RKO (cell line): Measurements from ENCODE around the gene DENND2A.
"Not testable (repeated sequence)": the region's sequence is repeated elsewhere in the genome, so short reads cannot be mapped to it uniquely, and the experiment has no call there.

Experiments used
- DNase-seq: peaks from one replicate; pipeline ENCODE4 v3.0.0-alpha.2; 2016; ENCODE audit warnings: low spot score

DENND2A gene, protein sequence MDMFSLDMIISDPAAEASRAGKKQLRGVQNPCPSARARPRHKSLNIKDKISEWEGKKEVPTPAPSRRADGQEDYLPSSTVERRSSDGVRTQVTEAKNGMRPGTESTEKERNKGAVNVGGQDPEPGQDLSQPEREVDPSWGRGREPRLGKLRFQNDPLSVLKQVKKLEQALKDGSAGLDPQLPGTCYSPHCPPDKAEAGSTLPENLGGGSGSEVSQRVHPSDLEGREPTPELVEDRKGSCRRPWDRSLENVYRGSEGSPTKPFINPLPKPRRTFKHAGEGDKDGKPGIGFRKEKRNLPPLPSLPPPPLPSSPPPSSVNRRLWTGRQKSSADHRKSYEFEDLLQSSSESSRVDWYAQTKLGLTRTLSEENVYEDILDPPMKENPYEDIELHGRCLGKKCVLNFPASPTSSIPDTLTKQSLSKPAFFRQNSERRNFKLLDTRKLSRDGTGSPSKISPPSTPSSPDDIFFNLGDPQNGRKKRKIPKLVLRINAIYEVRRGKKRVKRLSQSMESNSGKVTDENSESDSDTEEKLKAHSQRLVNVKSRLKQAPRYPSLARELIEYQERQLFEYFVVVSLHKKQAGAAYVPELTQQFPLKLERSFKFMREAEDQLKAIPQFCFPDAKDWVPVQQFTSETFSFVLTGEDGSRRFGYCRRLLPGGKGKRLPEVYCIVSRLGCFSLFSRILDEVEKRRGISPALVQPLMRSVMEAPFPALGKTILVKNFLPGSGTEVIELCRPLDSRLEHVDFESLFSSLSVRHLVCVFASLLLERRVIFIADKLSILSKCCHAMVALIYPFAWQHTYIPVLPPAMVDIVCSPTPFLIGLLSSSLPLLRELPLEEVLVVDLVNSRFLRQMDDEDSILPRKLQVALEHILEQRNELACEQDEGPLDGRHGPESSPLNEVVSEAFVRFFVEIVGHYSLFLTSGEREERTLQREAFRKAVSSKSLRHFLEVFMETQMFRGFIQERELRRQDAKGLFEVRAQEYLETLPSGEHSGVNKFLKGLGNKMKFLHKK

GRCh38 chr7:140640727-140641523 lies at the start of gene DENND2A:
DENND2A (minus strand) TSS chr7:140640813; CDS start chr7:140602397, 38,416 bp downstream.
- DNase-seq: no peak

DNA sequence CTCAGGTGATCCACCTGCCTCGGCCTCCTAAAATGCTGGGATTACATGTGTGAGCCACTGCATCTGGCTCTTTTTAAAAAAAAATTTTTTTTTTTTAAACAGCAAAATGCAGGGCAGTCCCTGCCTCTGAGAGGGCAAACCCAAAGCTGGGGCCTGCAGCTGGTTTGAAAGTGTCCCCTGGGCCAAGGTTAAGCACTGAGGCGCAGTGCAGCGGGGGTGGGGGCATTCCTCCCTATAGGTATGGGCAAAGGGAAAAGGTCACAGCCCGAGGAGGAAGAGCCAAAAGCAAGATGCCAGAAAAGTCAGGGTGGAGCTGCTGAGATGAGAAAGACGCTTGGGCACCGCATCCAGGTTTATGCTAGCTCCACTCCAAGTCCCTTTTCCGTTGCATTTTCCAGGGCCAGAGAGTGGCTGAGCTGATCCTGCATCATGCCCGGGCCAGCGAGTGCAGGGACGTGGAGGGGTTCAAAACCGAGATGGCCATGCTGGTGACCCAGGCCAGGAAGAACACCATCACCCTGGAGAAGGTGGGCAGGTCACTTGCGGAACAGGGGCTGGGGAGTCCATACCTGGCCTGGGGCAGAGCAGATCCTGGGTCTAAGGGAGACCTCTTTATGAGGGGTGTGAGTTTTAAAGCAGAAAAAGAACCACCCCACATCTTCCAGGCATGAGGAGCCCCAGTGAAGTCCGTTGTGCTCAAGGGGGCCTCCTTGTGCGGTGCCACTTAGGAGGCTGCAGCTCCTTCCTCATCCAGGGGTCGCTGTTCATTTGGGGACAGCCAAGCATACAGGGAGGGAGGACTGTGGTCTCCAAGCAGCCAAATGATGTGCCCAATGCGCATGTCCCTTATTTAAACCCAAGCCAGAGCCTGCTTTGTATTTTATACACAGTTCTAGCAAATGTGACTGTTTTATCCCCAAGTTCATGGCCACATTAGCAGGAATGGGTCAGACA lies 48.9 kb upstream of the DENND2A start:
- DNase-seq: no peak

GRCh38 chr7:140688341-140688740 lies 47.7 kb upstream of the DENND2A start:
- DNase-seq: no peak

- DNase-seq: no peak
Observed at GRCh38 chr7:140686921-140687320, 46.3 kb upstream of the DENND2A start.

DNA sequence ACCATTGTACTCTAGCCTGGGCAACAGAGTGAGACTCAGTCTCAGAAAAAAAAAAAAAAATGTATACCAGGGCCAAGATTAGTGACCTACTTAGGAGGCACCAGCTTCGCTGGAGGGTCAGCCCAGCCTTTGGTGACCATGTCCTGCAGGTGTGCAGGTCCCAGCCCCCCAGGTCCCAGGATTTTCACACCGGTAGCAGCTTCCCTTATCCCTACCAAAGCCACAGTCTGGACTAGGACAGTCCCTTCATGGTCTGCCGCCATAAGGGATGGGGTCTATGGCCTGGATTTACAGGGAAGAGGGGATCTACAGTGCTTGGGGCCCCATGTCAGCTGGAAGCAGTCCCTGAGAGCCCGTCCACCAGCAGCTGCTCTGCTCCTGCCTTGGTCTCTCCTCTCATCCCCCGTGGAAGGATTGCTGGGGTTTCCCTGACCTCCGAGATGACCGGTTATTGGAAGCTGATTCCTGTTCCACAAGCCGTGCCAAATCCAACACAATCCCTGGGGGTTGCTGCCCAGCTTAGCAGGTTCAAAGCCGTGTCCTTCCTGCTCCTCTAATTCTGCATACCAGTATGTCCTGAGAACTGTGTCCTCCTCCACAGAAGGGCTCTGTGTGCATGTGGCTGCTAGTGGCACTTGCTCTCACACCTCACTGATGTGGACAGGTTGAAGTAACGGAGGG lies 44.9 kb upstream of the DENND2A start:
- no peak for DNase-seq

DNA sequence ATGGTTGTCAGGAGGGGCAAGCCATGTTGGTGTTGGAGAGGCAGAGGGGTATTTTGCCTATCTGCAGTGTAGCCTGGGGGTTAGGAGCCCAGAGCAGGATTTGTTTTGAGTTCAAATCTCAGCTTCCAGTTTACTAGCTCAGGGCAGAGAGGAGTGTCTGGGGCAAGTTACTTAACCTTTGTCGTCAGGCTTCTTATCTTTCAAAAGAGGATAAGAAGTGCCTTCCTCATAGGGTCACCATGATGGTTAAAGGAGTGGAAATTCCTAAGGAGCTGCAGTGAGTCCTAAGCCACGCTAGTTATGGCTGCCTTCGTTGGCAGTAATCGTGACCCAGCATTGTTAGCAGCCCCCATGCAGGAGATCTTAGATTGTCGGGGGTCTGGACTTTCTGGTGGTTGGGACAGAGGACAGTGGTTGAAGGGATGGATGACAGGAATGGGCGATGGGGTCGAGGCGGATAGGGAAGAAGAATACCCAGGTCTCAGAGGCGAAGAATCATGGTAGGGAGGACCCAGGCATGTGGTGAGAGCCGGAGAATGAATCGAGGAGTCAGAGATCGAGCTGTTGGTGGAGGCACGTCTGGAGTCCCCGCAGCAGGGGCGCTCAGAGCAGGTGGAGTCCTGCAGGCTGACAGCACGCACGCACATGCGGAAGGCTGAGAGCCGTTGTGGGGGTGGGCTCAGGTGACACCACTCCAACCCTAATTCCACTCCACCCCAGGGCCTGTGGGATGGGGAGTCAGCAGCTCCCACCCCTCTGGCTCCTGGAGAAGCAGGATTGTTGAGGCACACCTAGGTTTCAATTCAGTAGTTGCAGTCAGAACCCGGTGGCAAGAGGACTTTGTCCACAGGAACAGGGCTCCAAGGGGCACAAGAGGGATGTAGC lies 43.7 kb upstream of the DENND2A start:
- no peak for DNase-seq

DNA sequence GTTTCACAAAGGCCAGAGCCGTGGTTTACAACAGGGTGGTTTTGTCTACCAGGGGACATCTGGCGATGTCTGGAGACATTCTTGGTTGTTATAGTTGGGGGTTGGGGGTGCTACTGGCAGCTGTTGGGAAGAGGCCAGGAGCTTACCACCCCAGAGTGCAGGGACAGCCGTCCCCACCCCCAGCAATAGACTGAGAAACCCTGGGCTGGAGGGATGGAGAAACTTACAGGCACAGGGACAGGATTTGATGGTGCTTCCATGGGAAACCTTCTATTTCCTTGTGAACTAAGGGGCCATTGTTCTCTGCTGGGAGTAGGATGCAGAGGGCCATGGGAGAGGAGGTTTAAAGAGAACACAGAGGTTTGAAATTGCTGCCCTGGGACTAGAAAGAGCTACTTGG lies 43.0 kb upstream of the DENND2A start:
- DNase-seq: no peak

GRCh38 chr7:140681766-140682165 lies 41.2 kb upstream of the DENND2A start:
- DNase-seq: no peak

DNA sequence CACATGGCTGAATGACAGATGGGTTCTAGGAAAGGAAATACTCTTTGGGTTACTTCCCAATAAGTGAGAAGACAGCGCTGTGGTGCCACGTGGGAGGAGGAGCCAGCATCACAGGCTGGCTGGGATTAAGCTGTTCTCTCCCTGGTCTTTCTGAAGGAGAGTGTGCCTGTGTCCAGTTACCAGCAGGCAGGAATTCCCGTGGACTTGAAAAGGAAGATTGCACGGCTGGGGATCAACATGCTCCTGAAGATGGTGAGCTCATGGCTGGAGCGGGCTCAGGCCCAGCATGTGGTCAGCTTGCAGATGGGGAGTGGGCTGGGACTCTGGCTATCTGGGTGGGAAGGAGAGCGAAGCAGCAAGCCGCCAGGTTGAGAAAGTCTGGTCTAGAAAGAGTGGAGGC lies 40.3 kb upstream of the DENND2A start:
- no peak for DNase-seq

DNA sequence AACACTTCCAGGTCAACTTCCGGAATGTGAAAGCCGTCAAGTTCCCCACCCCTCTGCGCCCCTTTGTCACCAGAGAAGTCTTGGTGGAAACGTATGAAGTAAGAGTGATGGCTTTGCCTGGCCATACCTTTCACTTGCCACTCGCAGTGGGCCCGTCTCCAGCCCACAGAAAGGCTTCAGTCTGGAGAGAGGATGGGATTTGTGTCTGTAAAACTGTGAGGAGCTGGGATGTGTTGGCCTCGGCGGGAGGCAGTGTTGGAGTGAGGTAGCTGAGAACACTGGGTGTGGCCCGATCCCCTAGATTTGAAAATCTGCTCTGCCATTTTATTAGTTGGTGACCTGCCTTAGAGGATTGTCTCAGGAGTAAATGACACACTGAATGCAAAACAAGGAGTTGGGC lies 38.6 kb upstream of the DENND2A start:
- DNase-seq: no peak

DNA sequence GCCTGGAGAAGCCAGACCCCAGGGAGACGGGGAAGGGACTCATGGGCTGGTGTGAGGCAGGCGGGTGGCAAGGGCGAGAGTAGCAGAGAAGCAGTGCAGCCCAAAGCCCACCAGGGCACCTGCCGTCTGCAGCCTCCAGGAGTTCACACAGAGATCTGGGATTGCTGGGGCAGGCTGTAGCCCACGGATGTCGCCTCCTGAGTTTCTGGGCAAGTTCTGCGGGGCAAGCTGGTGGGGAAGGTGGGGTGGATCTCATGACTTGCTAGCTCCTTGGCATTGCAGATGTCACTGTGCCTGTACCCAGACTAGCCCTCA lies 38.2 kb upstream of the DENND2A start:
- DNase-seq: no peak

- no peak for DNase-seq
Observed at GRCh38 chr7:140678081-140678815, 37.6 kb upstream of the DENND2A start.

DNA sequence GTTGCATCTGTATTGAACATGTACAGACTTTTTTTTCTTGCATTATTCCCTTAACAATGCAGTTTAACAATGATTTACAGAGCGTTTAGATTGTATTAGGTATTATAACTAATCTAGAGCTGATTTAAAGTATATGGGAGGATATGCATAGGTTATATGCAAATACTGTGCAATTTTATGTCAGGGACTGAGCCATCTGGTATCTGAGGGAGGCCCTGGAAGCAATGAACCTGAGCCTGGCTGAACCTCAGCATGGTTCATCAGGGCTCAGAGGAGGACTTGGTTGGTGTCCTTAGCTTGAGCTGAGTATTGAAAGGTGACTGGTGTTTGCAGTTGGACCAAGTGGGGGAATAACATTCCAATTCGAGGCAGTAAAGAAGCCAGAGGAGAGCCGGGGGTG lies 36.9 kb upstream of the DENND2A start:
- DNase-seq: no peak

- not testable (repeated sequence) for DNase-seq
Observed at GRCh38 chr7:140676956-140677355, 36.3 kb upstream of the DENND2A start.

DNA sequence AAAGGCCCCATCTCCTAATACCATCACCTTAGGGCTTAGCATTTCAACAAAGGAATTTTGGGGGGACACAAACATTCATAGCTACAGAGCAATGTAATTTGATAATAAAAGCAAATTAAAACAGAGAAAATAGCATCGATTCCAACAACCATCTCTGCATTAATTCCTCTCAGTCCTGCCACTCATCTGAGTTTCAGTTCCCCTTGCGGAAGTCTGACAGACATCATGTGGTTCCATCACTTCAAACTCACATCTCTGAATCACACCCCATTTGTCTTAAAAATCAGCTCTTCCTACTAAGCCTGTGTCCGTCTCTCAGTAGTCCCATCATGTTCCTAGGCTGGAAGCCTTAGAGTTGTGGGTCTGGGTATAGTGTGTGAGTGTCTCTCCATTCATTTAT lies 35.7 kb upstream of the DENND2A start:
- DNase-seq: no peak

DNA sequence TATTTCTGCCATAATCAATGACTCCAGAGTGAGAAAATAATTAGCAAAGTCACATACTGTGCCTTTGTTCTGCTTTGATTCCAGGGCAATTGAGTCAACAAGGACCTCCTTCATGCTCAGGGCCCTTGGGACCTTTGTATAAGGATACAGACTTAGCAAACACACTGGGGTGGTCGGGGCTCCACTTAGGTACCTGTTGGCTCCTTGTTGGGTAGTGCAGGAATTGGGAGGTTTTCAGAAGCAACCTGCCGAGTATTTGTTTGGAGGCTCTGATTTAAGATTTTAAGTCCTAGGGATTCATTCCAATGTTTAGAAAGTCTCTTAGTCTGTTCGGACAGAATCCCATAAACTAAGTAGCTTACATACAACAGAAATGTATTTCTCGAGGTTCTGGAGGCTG lies 35.1 kb upstream of the DENND2A start:
- no peak for DNase-seq

- peak; percentile 90 for DNase-seq
Observed at GRCh38 chr7:140674899-140675701, 34.5 kb upstream of the DENND2A start.

DNA sequence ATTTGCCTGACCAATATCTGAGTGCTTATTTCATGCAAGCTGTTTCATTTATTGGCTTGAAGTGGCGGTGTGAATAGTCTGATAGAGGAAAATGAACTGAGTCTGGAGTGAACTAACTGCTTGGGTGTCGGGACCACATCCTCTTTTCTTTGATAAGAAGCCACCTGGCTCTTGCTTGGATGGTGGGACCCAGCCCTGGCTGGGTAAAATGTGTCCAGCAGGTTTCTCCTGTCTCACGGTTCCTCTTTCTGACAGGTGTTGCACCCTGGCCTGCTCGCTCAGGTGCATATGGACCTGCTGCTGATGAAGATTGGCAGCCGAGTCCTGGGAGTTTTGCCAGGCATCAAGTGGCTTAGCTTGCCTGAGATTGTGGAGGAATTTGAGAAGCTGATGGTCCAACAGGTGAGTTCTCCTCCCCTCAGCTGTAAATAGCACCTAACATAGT lies 33.8 kb upstream of the DENND2A start:
- no peak for DNase-seq
